ENCODE results near the gene MZF1. TPM values are rescaled to one million over a fixed set of nuclear protein-coding genes. Genes with fewer than 3 reads are reported as not detected.
A peak's percentile ranks its signal among the peaks of the same experiment; 100 is the strongest.

Gene MZF1
- total and polyA plus RNA-seq, 9 of the 15 experiments (the other 6 are each of a cell fraction or from before 2014, with no cell fraction given), result 0.31 to 29.3 (median 11.5) TPM

- peak; percentile 49 for TF ChIP-seq GABPA (tag; conservative IDR thresholded peaks at IDR 0.05; ENCODE audit: low read depth)
- TF ChIP-seq PRDM10 (IDR thresholded peaks at IDR 0.05; ENCODE audit: partially characterized antibody), result peak; percentile 34
- 0 out of 2 replicates have a peak, but pooled peaks have one; percentile 61 for TF ChIP-seq ATF2 (CRISPR knock-in tag; IDR thresholded peaks at IDR 0.05)
- peak; percentile 85; the same call in 1 of the 2 replicates for TF ChIP-seq TCF7 (IDR thresholded peaks at IDR 0.05; ENCODE audit: borderline replicate concordance)
- peak; percentile 43; the same call in 1 of the 2 replicates for TF ChIP-seq POLR2AphosphoS5 (IDR thresholded peaks at IDR 0.05; ENCODE audit: control insufficient read depth, insufficient read depth, low read depth, low read length)
- TF ChIP-seq HDGF (IDR thresholded peaks at IDR 0.05), result no peak
- TF ChIP-seq FOXJ3 (CRISPR knock-in tag; IDR thresholded peaks at IDR 0.05), result no peak
- no peak for TF ChIP-seq SP2 (IDR thresholded peaks at IDR 0.05; ENCODE audit: extremely low read depth, low read depth, low read length, poor library complexity, severe bottlenecking)
- TF ChIP-seq GABPB2 (CRISPR knock-in tag; conservative IDR thresholded peaks at IDR 0.05), result no peak
- peak; percentile 56; the same call in 1 of the 2 replicates for TF ChIP-seq ZNF143 (CRISPR knock-in tag; IDR thresholded peaks at IDR 0.05)
- no peak for TF ChIP-seq PHF20 (IDR thresholded peaks at IDR 0.05; ENCODE audit: partially characterized antibody)
- TF ChIP-seq U2AF1 (optimal IDR thresholded peaks at IDR 0.05; ENCODE audit: low read depth, low read length), result no peak
- no peak for TF ChIP-seq ZNF232 (CRISPR knock-in tag; IDR thresholded peaks at IDR 0.05)
- TF ChIP-seq CLOCK (CRISPR knock-in tag; IDR thresholded peaks at IDR 0.05; ENCODE audit: borderline replicate concordance), result no peak
- no peak for TF ChIP-seq TCF7L2 (IDR thresholded peaks at IDR 0.05; ENCODE audit: low read depth, low read length)
- no peak for TF ChIP-seq SRSF7 (optimal IDR thresholded peaks at IDR 0.05; ENCODE audit: low read depth, low read length)
- no peak for TF ChIP-seq ZNF175 (CRISPR knock-in tag; IDR thresholded peaks at IDR 0.05; ENCODE audit: low read depth)
- no peak for TF ChIP-seq SREBF1 (IDR thresholded peaks at IDR 0.05; ENCODE audit: borderline replicate concordance, low read depth, low read length)
Observed at GRCh38 chr19:58581227-58582141, 8.3 kb upstream of the MZF1 start (continued).

Data from K562 (cell line).